OCI-LY1 (cell line): ENCODE measurements around the gene GNAO1.

Experiments
- H2AFZ ChIP-seq: fragments of 200-600 bp; sonication (generic), shearing (Covaris generic); 2 replicates; pipeline ENCODE4 v1.6.0; 2014; ENCODE audit warnings: antibody characterized with exemption, mild to moderate bottlenecking, low read length
- H3F3A ChIP-seq: fragments of 200-600 bp; sonication (generic), shearing (Covaris generic); 2 replicates; pipeline ENCODE4 v1.6.0; 2014; ENCODE audit warnings: mild to moderate bottlenecking, antibody characterized with exemption, low read length, moderate library complexity; ENCODE audit not compliant: insufficient read depth
- H3K27ac ChIP-seq: fragments of 200-600 bp; sonication (generic); 2 replicates; pipeline ENCODE4 v1.5.1; 2014; ENCODE audit warnings: low read length, mixed run types, mild to moderate bottlenecking, low read depth; ENCODE audit not compliant: poor library complexity, severe bottlenecking
- H3K27me3 ChIP-seq: fragments of 200-600 bp; sonication (generic); 2 replicates; pipeline ENCODE4 v1.6.0; 2014; ENCODE audit warnings: antibody characterized with exemption, mild to moderate bottlenecking, low read length, moderate library complexity; ENCODE audit not compliant: insufficient read depth
- H3K36me3 ChIP-seq: fragments of 200-600 bp; sonication (generic); 2 replicates; pipeline ENCODE4 v1.6.1; 2014; ENCODE audit warnings: mild to moderate bottlenecking, antibody characterized with exemption, low read length, moderate library complexity, mixed read lengths; ENCODE audit not compliant: insufficient read depth
- H3K4me1 ChIP-seq: fragments of 200-600 bp; sonication (generic); 2 replicates; pipeline ENCODE4 v1.5.1; 2014; ENCODE audit warnings: mild to moderate bottlenecking, low read length, moderate library complexity; ENCODE audit not compliant: insufficient read depth, severe bottlenecking
- H3K4me2 ChIP-seq: fragments of 200-600 bp; sonication (generic), shearing (Covaris generic); 2 replicates; pipeline ENCODE4 v1.6.1; 2014; ENCODE audit warnings: low read length
- H3K4me3 ChIP-seq: fragments of 200-600 bp; sonication (generic); 2 replicates; pipeline ENCODE4 v1.5.1; 2014; ENCODE audit warnings: low read length, low read depth, mild to moderate bottlenecking, mixed read lengths; ENCODE audit not compliant: poor library complexity, severe bottlenecking
- H3K79me2 ChIP-seq: fragments of 200-600 bp; shearing (Covaris generic); 2 replicates; pipeline ENCODE4 v1.6.1; 2016; ENCODE audit warnings: mixed run types, low read length, mixed read lengths; ENCODE audit not compliant: insufficient read depth
- H3K9ac ChIP-seq: fragments of 200-600 bp; sonication (generic), shearing (Covaris generic); 2 replicates; pipeline ENCODE4 v1.6.1; 2014; ENCODE audit warnings: mild to moderate bottlenecking, low read length, mixed read lengths
- H3K9me2 ChIP-seq: fragments of 200-600 bp; sonication (generic), shearing (Covaris generic); 2 replicates; pipeline ENCODE4 v1.6.1; 2014; ENCODE audit warnings: low read depth, mild to moderate bottlenecking, low read length, mixed read lengths
- H3K9me3 ChIP-seq: fragments of 200-600 bp; shearing (Covaris generic); 2 replicates; pipeline ENCODE4 v1.6.1; 2014; ENCODE audit warnings: low read length, mixed read lengths
- H4K20me1 ChIP-seq: fragments of 200-600 bp; sonication (generic), shearing (Covaris generic); 2 replicates; pipeline ENCODE4 v1.6.0; 2016; ENCODE audit warnings: mild to moderate bottlenecking, low read length; ENCODE audit not compliant: insufficient read depth
- CTCF ChIP-seq: fragments of 200-600 bp; sonication (generic), shearing (Covaris generic); IDR thresholded peaks from 2 replicates; pipeline ENCODE4 v1.5.1; 2017; ENCODE audit warnings: mild to moderate bottlenecking, antibody characterized with exemption, low read length, moderate library complexity, mixed read lengths
- EZH2 ChIP-seq: fragments of 200-600 bp; sonication (generic), shearing (Covaris generic); IDR thresholded peaks from 2 replicates; pipeline ENCODE4 v1.8.0; 2017; ENCODE audit warnings: borderline replicate concordance, mixed run types, mild to moderate bottlenecking, antibody characterized with exemption, low read length, moderate library complexity, mixed read lengths

The GNAO1 gene

GRCh38 chr16:56191156-56191815 lies at the start of gene GNAO1:
Gene GNAO1 (plus strand): TSS chr16:56191489. CDS start chr16:56192236, 747 bp downstream.
- H4K20me1 ChIP-seq, result no peaks in the 10 kb centered on the region
- no peaks in the 10 kb centered on the region for H3K79me2 ChIP-seq
- H3K27ac ChIP-seq, result no peak within 1 kb of the TSS
- no peaks in the 10 kb centered on the region for H3K27me3 ChIP-seq
- H2AFZ ChIP-seq, result no peak within 1 kb of the TSS
- H3K9me2 ChIP-seq, result no peaks in the 10 kb centered on the region
- no peaks in the 10 kb centered on the region for H3K9me3 ChIP-seq
- H3K36me3 ChIP-seq, result no peaks in the 10 kb centered on the region
- H3K4me3 ChIP-seq, result no peak within 1 kb of the TSS
- no peaks in the 10 kb centered on the region for H3K4me1 ChIP-seq
- no peak within 1 kb of the TSS for H3K4me2 ChIP-seq
- TF ChIP-seq EZH2, result no peak
- no peak for TF ChIP-seq CTCF
- H3K9ac ChIP-seq, result no peak within 1 kb of the TSS
- H3F3A ChIP-seq, result no peaks in the 10 kb centered on the region

GRCh38 chr16:56143666-56144065 lies 47.6 kb upstream of the GNAO1 start:
- H4K20me1 ChIP-seq, result no peaks in the 10 kb centered on the region
- no peak overlapping the region for H3K27ac ChIP-seq
- H3K4me1 ChIP-seq, result no peaks in the 10 kb centered on the region
- no peaks in the 10 kb centered on the region for H3K36me3 ChIP-seq
- no peak overlapping the region for H3K4me2 ChIP-seq
- no peak overlapping the region for H3K4me3 ChIP-seq
- H3K79me2 ChIP-seq, result no peaks in the 10 kb centered on the region
- no peak for TF ChIP-seq EZH2
- TF ChIP-seq CTCF, result no peak
- no peaks in the 10 kb centered on the region for H3K27me3 ChIP-seq
- no peak overlapping the region for H2AFZ ChIP-seq
- no peaks in the 10 kb centered on the region for H3K9me2 ChIP-seq
- no peak overlapping the region for H3K9ac ChIP-seq
- H3F3A ChIP-seq, result no peaks in the 10 kb centered on the region
- no peaks in the 10 kb centered on the region for H3K9me3 ChIP-seq

DNA sequence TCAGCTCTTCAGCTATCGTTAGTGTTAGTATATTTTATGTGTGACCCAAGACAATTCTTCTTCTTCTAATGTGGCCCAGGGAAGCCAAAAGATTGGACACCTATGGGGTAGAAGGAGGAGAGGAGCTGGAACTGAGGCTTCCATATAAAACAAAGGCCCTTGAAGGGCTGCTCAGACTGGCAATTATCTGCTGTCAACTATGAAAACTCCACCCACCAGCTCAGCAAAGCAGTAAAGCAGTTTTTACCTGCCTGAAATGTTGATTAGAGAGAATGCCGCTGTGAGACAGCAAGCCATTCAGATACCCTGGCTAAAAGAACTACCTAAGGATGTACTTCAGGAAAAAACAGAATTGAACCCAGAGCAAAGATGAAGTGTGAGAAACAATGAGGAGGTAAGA lies 45.9 kb upstream of the GNAO1 start:
- Histone ChIP-seq H3K36me3 (no peaks in the 10 kb centered on the region), H2AFZ (no peak overlapping the region), H3F3A (no peaks in the 10 kb centered on the region), H3K4me1 (no peaks in the 10 kb centered on the region), H4K20me1 (no peaks in the 10 kb centered on the region), H3K9me3 (no peaks in the 10 kb centered on the region), H3K9me2 (no peaks in the 10 kb centered on the region), H3K79me2 (no peaks in the 10 kb centered on the region), H3K4me3 (no peak overlapping the region), H3K9ac (no peak overlapping the region), H3K27ac (no peak overlapping the region), H3K4me2 (no peak overlapping the region), H3K27me3 (no peaks in the 10 kb centered on the region)
- TF ChIP-seq EZH2, result no peak
- TF ChIP-seq CTCF, result no peak
